Mammary epithelial cell (primary cell): ENCODE results near the gene BCR.

Experiments
- EZH2 ChIP-seq: IDR thresholded peaks from 2 replicates; pipeline ENCODE4 v1.6.1; 2012; ENCODE audit warnings: low read length, inconsistent platforms, borderline replicate concordance
- TF ChIP-seq, protein P1 (sequence below), 2 donors: IDR thresholded peaks in 1 of 2; conservative IDR thresholded peaks in 1 of 2; 2 replicates each; pipeline ENCODE4 v1.5.1; 2011 to 2012; ENCODE audit warnings: inconsistent platforms in 2 of 2, low read length in 2 of 2, mild to moderate bottlenecking in 2 of 2, control low read depth in 1 of 2, low read depth in 1 of 2; ENCODE audit not compliant: insufficient read depth in 1 of 2; ENCODE audit errors: extremely low read depth in 1 of 2

DNA sequence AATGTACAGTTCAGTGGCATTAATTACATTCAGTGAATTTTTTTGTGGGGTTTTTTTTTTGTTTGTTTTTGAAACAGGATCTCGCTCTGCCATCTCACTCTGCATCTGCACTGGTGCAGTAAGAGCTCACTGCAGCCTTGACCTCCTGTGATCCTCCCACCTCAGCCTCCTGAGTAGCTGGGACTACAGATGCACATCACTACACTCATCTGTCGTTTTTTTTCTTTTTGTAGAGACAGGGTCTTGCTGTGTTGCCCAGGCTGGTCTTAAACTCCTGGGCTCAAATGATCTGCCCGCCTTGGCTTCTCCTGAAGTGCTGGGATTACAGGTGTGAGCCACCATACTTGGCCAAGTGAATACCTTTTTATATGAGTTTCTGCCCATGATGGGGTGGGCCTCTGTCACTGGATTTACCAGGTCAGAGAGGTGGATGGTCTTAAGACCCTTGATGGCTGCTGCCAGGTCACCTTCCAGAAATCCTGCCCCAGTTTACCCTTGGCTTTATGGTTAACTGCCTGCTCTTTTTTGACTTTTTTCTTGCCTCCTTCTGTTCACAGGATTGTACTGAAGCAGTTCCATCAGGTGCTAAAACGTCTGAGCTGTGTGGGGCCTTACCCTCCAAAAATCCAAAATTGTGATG, 22.6 kb downstream of the BCR start:
- TF ChIP-seq, protein P1, sequence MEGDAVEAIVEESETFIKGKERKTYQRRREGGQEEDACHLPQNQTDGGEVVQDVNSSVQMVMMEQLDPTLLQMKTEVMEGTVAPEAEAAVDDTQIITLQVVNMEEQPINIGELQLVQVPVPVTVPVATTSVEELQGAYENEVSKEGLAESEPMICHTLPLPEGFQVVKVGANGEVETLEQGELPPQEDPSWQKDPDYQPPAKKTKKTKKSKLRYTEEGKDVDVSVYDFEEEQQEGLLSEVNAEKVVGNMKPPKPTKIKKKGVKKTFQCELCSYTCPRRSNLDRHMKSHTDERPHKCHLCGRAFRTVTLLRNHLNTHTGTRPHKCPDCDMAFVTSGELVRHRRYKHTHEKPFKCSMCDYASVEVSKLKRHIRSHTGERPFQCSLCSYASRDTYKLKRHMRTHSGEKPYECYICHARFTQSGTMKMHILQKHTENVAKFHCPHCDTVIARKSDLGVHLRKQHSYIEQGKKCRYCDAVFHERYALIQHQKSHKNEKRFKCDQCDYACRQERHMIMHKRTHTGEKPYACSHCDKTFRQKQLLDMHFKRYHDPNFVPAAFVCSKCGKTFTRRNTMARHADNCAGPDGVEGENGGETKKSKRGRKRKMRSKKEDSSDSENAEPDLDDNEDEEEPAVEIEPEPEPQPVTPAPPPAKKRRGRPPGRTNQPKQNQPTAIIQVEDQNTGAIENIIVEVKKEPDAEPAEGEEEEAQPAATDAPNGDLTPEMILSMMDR (conservative IDR thresholded peaks at IDR 0.05 in 1 of 2, IDR thresholded peaks at IDR 0.05 in 1 of 2; ENCODE audit: extremely low read depth in 1 of 2, insufficient read depth in 1 of 2, low read depth in 1 of 2, low read length in 2 of 2), result no peak
- TF ChIP-seq EZH2, result no peak
